ENCODE data around the gene CRHR1. TPM values are rescaled to one million over a fixed set of nuclear protein-coding genes. Genes with fewer than 3 reads are reported as not detected.

CRHR1 gene
- total and polyA plus RNA-seq, 4 donors, result not detected

DNA sequence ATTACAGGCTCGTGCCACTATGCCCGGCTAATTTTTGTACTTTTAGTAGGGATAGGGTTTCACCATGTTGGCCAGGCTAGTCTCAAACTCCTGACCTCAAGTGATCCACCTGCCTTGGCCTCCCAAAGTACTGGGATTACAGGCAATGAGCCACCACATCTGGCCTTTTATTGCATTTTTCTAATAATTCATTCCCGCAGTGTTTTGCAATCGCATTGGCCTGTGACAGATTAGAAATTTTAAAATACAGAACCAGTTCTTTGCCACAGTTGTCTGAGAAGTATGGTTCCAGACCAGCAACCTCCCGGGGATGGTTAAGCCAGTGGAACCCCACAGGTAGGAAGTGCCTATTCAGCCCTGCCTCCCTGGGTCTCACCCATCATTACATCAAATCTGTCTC is 3.2 kb upstream of the CRHR1 start:
- Histone ChIP-seq H3K9ac (ENCODE audit: insufficient read depth in 1 of 2, low read length in 2 of 2) (no peak overlapping the region), H3K36me3 (ENCODE audit: control insufficient read depth in 4 of 4, insufficient read depth in 4 of 4, low read length in 4 of 4) (no peaks in the 10 kb centered on the region), H3K4me3 (no peak overlapping the region), H3K27me3 (ENCODE audit: control insufficient read depth in 3 of 3, insufficient read depth in 3 of 3, low read length in 2 of 3) (peaks cover 4 to 48% (median 29%) of the 10 kb centered on the region in 3 donors), H3K27ac (ENCODE audit: low read depth in 1 of 2, low read length in 1 of 2) (no peak overlapping the region), H3K4me1 (ENCODE audit: control insufficient read depth in 5 of 5, insufficient read depth in 5 of 5, low read length in 5 of 5) (peaks cover 0 to 20% (median 13%) of the 10 kb centered on the region in 5 donors), H3K9me3 (ENCODE audit: control insufficient read depth in 4 of 4, insufficient read depth in 3 of 4, low read length in 3 of 4) (peaks cover 0 to 3% (median 0%) of the 10 kb centered on the region in 4 donors)
- ATAC-seq (ENCODE audit: insufficient read depth, low FRiP score), result no peak
- no peak for DNase-seq
- TF ChIP-seq, protein P1, sequence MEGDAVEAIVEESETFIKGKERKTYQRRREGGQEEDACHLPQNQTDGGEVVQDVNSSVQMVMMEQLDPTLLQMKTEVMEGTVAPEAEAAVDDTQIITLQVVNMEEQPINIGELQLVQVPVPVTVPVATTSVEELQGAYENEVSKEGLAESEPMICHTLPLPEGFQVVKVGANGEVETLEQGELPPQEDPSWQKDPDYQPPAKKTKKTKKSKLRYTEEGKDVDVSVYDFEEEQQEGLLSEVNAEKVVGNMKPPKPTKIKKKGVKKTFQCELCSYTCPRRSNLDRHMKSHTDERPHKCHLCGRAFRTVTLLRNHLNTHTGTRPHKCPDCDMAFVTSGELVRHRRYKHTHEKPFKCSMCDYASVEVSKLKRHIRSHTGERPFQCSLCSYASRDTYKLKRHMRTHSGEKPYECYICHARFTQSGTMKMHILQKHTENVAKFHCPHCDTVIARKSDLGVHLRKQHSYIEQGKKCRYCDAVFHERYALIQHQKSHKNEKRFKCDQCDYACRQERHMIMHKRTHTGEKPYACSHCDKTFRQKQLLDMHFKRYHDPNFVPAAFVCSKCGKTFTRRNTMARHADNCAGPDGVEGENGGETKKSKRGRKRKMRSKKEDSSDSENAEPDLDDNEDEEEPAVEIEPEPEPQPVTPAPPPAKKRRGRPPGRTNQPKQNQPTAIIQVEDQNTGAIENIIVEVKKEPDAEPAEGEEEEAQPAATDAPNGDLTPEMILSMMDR (IDR thresholded peaks at IDR 0.05; ENCODE audit: control extremely low read depth, extremely low read depth), result no peak
- 78 to 86% methylated on average over 5 of the region's 5 CpGs for WGBS, 2 donors

DNA sequence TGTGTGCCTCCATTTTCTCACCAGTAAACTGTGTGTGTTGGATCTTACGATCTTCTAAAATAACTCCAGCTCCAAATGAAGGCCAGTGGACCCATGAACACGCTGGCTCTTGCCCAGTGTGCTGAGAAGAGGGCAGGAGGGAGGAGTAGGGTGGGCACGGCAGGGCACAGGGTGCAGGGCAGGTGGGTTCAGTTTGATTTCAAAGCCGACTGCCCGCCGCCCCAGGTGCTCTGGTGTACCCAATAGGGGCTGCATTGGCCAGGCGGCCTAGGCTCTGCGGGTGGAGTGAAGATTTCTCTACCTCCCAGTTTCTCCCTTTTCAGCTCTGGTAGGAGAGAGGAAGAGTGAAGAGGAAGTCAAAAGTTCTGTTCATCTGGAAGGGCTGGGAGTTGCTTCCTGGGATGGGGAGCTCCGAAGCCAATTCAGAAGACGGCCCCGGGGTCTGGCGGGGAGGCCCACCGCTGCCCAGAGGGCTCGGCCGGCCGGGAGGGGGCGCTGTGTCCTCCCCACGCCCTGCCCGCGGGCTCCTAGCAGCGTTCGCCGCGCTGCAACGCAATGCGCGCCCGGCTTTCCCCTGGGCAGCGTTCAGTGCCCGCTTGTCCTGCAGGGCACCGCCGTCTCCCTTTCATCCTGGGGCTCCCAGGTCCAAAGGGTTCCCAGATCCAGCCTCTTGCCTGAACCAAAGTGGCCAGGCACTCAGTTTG is 1.1 kb upstream of the CRHR1 start:
- no peak for ATAC-seq (ENCODE audit: insufficient read depth, low FRiP score)
- peaks cover 4 to 54% (median 39%) of the 10 kb centered on the region in 3 donors for H3K27me3 ChIP-seq (ENCODE audit: control insufficient read depth in 3 of 3, insufficient read depth in 3 of 3, low read length in 2 of 3)

DNA sequence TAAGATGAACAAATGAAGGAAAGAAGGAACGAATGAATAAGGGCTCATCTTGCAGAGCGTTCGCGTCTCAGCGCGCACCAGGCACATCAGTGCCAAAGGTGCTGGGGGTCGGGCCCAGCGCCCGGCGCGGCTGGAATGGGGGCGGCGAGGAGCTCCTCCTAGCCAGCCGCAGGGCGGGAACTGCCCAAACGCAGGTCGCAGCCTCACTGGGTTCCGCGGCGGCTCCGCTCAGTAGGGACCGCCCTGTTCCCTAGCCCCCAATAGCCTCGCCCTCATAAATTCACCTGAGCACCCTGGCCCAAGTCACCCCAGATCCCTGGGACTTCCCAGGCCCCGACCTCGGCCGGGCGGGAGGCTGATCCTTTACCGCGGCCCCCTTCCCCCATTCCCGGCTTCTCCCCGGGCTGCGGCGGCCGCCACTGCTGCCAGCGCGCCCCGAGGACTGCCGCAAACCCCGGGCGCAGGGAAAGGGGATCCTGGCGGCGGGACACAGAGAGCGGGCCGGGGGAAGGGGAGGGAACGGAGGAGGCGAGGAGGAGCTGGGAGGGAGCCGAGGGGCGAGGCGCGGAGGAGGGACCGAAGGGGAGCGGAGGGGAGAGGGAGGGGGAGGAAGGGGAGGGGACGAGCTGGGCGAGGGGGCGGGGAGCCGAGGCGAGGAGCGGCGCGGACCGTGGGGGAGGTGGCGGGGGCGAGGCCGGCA is 377 bp upstream of the CRHR1 start:
- Histone ChIP-seq H3K9me3 (ENCODE audit: control insufficient read depth in 4 of 4, insufficient read depth in 3 of 4, low read length in 3 of 4) (peaks cover 0 to 3% (median 0%) of the 10 kb centered on the region in 4 donors), H3K36me3 (ENCODE audit: control insufficient read depth in 4 of 4, insufficient read depth in 4 of 4, low read length in 4 of 4) (no peaks in the 10 kb centered on the region), H3K27me3 (ENCODE audit: control insufficient read depth in 3 of 3, insufficient read depth in 3 of 3, low read length in 2 of 3) (peaks cover 4 to 61% (median 44%) of the 10 kb centered on the region in 3 donors), H3K4me1 (ENCODE audit: control insufficient read depth in 5 of 5, insufficient read depth in 5 of 5, low read length in 5 of 5) (peaks cover 0 to 20% (median 13%) of the 10 kb centered on the region in 5 donors), H3K4me3 (no peak overlapping the region), H3K27ac (ENCODE audit: low read depth in 1 of 2, low read length in 1 of 2) (no peak overlapping the region), H3K9ac (ENCODE audit: insufficient read depth in 1 of 2, low read length in 2 of 2) (no peak overlapping the region)
- DNase-seq (peak; percentile 59 to 75 (median 67)), ATAC-seq (ENCODE audit: insufficient read depth, low FRiP score) (no peak)
- TF ChIP-seq, protein P1 (IDR thresholded peaks at IDR 0.05; ENCODE audit: control extremely low read depth, extremely low read depth), result no peak
- 0 to 2% methylated on average over 50 to 64 of the region's 64 CpGs for WGBS, 2 donors

More for the DNA sequence above, 1.1 kb upstream of the CRHR1 start:
- 21 to 22% methylated on average over 28 to 32 of the region's 32 CpGs for WGBS, 2 donors
- TF ChIP-seq, protein P1 (IDR thresholded peaks at IDR 0.05; ENCODE audit: control extremely low read depth, extremely low read depth), result no peak
- no peak overlapping the region for H3K9ac ChIP-seq (ENCODE audit: insufficient read depth in 1 of 2, low read length in 2 of 2)
- H3K4me1 ChIP-seq (ENCODE audit: control insufficient read depth in 5 of 5, insufficient read depth in 5 of 5, low read length in 5 of 5), result peaks cover 0 to 20% (median 13%) of the 10 kb centered on the region in 5 donors
- peak; percentile 14 to 30 (median 22) for DNase-seq
- no peak overlapping the region for H3K27ac ChIP-seq (ENCODE audit: low read depth in 1 of 2, low read length in 1 of 2)
- H3K4me3 ChIP-seq, result no peak overlapping the region
- H3K36me3 ChIP-seq (ENCODE audit: control insufficient read depth in 4 of 4, insufficient read depth in 4 of 4, low read length in 4 of 4), result no peaks in the 10 kb centered on the region
- H3K9me3 ChIP-seq (ENCODE audit: control insufficient read depth in 4 of 4, insufficient read depth in 3 of 4, low read length in 3 of 4), result peaks cover 0 to 3% (median 0%) of the 10 kb centered on the region in 4 donors

Data from lung (tissue), 12 donors.